DMS153 treated with DMSO at 0.1 percent for 48 hours (cell line): ENCODE data around the gene GSN.

Source experiments
- DNase-seq: peaks from one replicate; lab custom pipeline; 2025; ENCODE audit not compliant: unreplicated experiment; lab: John Stamatoyannopoulos, UW

GSN gene

GRCh38 chr9:121368745-121369144 lies 100.8 kb downstream of the GSN start:
- no peak for DNase-seq

GRCh38 chr9:121369595-121370265 lies 101.8 kb downstream of the GSN start, which contains the start of gene STOM:
Gene STOM, minus strand, starts transcription at chr9:121370250. Its CDS starts 63 bp downstream, at chr9:121370187.
- DNase-seq: no peak

GRCh38 chr9:121371495-121372061 lies 103.6 kb downstream of the GSN start:
- no peak for DNase-seq

GRCh38 chr9:121372239-121373010 lies 104.5 kb downstream of the GSN start:
- DNase-seq: no peak

GRCh38 chr9:121373011-121373729 lies 105.2 kb downstream of the GSN start:
- DNase-seq: no peak

GRCh38 chr9:121376214-121376830 lies 108.4 kb downstream of the GSN start:
- no peak for DNase-seq

- DNase-seq: no peak
These were observed 112.9 kb downstream of the GSN start for GRCh38 chr9:121380846-121381245.
